GM06990 (cell line): ENCODE measurements around the gene BCAS4.

Experiments used
- DNase-seq: peaks from one replicate; pipeline ENCODE4 v3.0.0-alpha.2; 2011; ENCODE audit not compliant: insufficient read length; ENCODE audit errors: extremely low read depth
- H3K27me3 ChIP-seq: replicated peaks from 2 replicates; pipeline ENCODE4 v1.6.0; 2011; ENCODE audit warnings: low read length; ENCODE audit not compliant: control insufficient read depth, insufficient read depth
- H3K36me3 ChIP-seq: 2 replicates; pipeline ENCODE4 v1.5.1; 2011; ENCODE audit warnings: low read length; ENCODE audit not compliant: control insufficient read depth, insufficient read depth
- H3K4me3 ChIP-seq: replicated peaks from 2 replicates; pipeline ENCODE4 v1.5.1; 2011; ENCODE audit warnings: low read depth, mild to moderate bottlenecking, control low read depth, low read length
- CTCF ChIP-seq: IDR thresholded peaks from 2 replicates; pipeline ENCODE4 v1.5.1; 2011; ENCODE audit warnings: low read length, control low read depth, mild to moderate bottlenecking, inconsistent platforms; ENCODE audit not compliant: insufficient read depth, poor library complexity, severe bottlenecking

The BCAS4 gene

GRCh38 chr20:50802289-50802688 is 7.4 kb downstream of the BCAS4 start:
- no peak for TF ChIP-seq CTCF
- DNase-seq: no peak
- Histone ChIP-seq H3K36me3 (peaks cover 4% of the 10 kb centered on the region), H3K27me3 (no peaks in the 10 kb centered on the region), H3K4me3 (no peak overlapping the region)

GRCh38 chr20:50804437-50805348 is 9.8 kb downstream of the BCAS4 start:
- Histone ChIP-seq H3K4me3 (no peak overlapping the region; the same call in 1 of the 2 replicates), H3K36me3 (peaks cover 4% of the 10 kb centered on the region), H3K27me3 (no peaks in the 10 kb centered on the region)
- DNase-seq: no peak
- no peak for TF ChIP-seq CTCF

- TF ChIP-seq CTCF: no peak
- Histone ChIP-seq H3K27me3 (no peaks in the 10 kb centered on the region), H3K36me3 (peaks cover 4% of the 10 kb centered on the region), H3K4me3 (no peak overlapping the region; the same call in 1 of the 2 replicates)
- DNase-seq: no peak
Measured at GRCh38 chr20:50805349-50805684, 10.5 kb downstream of the BCAS4 start.

- Histone ChIP-seq H3K4me3 (no peak overlapping the region), H3K36me3 (peaks cover 4% of the 10 kb centered on the region), H3K27me3 (no peaks in the 10 kb centered on the region)
- TF ChIP-seq CTCF: no peak
- no peak for DNase-seq
Measured at GRCh38 chr20:50806126-50806768, 11.4 kb downstream of the BCAS4 start.

- Histone ChIP-seq H3K36me3 (no peaks in the 10 kb centered on the region), H3K4me3 (peak overlapping the region; percentile 39), H3K27me3 (no peaks in the 10 kb centered on the region)
- DNase-seq: no peak
- TF ChIP-seq CTCF: no peak
Measured at GRCh38 chr20:50810063-50810462, 15.2 kb downstream of the BCAS4 start.
